GM21423 (cell line): Measurements from ENCODE around the gene ZNRF1.
"Not testable (repeated sequence)": the region's sequence is repeated elsewhere in the genome, so short reads cannot be mapped to it uniquely, and the experiment has no call there.

Experiments
- ATAC-seq: cut with Tn5 transposase; IDR thresholded peaks from one replicate; pipeline ENCODE4 v1.9.1; 2021; ENCODE audit warnings: mild to moderate bottlenecking, moderate library complexity; ENCODE audit not compliant: unreplicated experiment

Gene ZNRF1

DNA sequence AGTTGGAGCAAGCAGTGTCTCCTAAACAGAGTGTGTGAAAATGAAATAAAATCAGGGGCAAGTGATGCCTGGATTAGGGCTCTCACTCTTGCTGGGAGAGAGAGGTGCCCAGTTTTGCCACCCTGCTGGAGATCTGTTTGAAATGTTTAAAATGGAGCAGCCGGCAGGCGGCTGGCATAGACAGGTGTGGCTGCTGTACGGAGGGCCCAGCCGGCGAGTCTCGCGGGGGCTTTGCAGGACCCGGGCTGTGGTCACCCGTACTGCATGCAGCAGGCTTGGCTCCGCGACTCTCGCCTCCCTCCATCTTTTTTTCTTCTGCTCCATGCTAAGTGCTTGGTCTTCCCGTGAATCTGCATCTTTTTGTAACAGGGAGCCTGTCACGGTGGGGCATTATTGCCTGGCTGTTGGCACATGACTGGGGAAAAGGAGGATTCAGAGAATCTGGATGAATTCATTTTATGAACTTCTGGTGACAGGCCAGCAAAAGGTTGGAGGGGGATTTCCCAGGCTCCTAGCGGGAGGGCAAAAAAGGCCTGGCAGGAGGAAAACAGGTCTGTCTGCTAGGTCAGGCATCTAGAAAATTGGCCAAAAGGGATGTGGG lies 1.8 kb downstream of the ZNRF1 start:
- ATAC-seq: no peak

DNA sequence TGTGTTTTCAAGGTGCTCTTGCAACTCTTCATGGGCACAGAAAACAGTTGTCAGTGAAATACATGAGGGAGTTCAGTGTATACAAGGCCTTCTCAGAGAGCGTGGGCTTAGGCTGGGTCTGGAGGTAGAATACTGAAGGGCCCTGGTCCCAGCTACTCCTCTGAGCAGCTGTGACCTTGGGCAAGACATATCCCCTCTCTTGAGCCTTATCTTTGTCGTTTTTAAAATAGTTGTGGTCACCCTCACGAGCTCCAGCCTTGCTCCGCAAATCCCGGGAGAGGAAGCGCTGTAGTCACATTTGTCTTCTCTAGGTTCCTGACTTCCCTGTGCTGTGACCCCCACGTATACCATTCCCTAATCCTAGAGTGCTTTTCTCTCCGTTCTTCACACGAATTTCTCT lies 3.6 kb downstream of the ZNRF1 start:
- ATAC-seq: no peak

DNA sequence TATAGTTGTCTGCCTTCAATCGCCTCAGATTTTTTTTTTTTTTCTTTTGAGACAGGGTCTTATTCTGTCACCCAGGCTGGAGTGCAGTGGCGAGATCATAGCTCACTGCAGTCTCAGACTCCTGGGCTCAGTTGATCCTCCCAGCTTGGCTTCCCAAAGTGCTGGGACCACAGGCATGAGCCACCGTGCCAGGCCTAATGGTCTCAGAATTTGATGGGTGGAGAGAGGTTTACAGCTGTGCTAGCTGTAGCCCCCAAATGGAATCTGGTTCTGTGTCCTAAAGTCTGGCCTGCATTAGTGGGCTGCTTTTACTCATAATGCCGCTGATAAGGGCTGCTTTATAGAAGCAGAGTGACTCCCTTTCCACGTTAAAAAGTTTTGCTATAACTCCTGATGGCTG lies 5.1 kb downstream of the ZNRF1 start:
- no peak for ATAC-seq

DNA sequence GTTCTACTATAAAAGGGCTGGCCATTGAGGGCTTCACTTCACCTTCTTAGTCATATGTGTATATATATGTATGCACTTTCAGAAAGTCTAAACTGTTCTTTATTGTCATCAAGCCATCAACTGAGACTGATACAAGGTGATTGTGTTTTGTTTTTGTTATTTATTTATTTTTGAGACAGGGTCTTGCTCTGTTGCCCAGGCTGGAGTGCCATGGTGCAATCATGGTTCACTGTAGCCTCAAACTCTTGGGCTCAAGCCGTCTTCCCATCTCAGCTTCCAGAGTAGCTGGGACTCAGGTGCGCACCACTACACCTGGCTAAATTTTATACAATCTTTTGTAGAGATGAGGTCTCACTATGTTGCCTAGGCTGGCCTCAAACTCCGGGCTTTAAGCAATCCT lies 5.6 kb downstream of the ZNRF1 start:
- ATAC-seq: no peak

DNA sequence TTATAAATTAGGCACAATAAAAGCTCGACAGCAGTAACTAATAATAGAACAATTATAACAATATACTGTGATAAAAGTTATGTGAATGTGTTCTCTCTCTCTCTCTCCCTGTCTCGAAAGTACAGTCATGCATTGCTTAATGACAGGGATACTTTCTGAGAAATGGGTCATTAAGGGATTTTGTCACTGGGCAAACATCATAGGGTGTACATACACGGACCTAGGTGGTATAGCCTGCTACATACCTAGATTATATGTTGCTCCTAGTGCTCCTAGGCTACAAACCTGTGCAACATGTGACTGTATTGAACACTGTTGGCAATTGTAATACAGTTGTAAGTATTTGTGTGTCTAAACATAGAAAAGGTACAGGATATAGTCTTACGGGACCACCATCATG lies 6.9 kb downstream of the ZNRF1 start:
- ATAC-seq: no peak

DNA sequence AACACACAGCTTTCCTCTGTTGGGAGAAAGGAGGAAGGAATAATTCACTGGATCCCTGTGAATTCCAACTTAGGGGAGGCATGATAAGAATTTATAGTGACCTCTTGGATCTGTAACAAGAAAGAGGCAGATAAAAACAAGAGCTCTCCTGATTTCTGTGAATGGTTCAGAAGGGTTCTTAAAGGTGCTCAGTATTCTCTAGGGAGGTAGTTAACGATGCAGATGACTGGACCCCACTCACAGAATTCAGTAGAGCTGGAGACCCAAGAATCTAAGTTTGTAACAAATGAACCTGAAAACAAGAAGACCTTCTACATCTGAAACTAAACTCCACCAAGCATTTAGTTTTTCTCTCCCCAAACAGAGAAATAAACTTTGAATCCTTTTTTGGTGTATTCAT lies 8.6 kb downstream of the ZNRF1 start:
- no peak for ATAC-seq

DNA sequence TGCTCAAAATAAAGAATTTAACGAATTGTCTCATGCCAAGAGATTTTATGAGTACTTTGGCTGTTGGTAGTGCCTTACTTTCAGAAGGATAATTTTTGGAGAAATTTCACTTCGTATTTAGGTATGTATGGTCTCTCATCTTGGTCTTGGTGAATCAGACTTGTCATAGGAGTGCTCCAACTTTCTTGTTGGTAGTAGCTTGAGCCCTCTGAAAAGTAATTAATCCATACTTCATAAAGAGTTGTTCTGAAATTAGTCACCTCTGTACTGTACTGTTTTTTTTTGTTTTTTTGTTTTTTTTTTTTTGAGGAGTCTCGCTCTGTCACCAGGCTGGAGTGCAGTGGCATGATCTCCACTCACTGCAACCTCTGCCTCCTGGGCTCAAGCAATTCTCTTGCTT lies 11.6 kb downstream of the ZNRF1 start:
- ATAC-seq: no peak

DNA sequence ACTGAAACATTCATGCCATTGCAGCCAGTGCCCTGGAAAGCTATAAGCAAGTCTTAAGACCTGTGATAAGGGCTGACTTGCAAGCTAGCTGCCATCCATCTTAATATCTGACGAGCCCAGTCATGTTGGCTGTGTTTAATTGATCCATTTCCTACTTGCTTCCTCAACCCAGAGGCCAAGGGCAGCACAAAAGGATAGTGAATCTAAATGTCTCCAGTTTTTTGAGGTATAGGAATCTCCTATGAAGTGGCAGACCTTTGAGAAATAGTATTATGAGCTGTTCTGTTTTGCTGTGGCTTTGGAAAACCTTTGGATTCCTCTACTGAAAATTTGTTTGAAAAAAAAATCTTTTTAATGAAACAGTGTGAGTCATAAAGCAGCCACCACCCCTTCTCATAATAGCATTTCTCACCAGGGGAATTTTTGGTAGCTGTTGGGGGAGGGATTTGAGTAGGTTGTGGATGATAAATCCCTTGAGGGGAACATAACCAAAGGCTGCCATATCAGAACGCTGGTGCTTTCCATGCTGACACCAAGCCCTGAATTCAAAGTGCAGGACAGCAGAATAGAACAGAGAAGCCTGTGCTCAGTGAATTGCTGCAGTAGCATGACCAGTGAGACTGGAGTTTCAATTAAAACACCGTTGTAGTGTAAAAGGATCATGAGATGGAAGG lies 12.9 kb downstream of the ZNRF1 start:
- peak; percentile 67 for ATAC-seq

DNA sequence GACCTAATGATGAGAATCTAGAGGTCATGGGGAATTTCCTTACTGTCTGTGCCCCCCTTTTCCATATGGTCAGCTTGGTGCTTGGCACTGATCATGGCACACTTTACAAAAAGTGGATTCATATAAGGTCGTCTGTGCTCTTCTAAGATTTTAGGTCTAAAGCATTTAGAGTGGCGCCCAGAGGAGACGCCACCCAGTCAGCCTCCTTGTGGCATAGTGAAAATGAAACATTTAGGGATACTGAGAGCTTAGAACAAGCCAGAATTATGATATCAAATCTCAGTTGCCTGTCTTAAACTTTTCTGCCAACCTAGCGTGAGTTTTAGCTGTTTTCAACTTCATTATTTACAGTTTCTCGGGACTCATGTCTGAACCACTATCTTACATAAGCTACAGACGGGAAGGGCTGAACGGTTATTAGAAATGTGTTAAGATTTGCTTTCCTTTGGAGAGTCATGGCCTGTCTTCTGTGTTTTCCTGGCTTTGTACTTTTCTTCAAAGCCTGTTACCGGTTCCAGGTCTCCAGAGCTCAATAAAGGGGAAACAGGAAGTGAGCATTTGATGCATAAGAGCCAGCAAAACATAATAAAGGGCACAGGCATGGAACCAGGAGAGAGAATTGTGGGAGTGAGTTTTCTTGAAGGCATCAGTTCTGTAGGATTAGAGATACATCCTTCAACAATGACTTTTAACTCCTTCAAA lies 13.7 kb downstream of the ZNRF1 start:
- peak; percentile 21 for ATAC-seq

DNA sequence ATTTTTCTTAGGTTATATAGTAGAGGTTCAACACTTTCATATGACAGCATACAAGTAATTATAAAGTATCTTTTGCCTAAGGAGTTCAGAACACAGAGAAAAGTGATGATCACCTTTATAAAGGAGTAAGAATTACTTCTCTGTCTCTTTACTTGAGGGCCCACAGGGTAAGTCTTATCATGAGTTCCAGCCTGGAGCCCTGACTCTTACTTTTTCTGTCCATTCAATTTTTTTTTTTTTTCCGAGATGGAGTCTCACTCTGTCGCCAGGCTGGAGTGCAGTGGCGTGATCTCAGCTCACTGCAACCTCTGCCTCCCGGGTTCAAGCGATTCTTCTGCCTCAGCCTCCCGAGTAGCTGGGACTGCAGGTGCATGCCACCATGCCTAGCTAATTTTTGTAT lies 14.3 kb downstream of the ZNRF1 start:
- not testable (repeated sequence) for ATAC-seq

DNA sequence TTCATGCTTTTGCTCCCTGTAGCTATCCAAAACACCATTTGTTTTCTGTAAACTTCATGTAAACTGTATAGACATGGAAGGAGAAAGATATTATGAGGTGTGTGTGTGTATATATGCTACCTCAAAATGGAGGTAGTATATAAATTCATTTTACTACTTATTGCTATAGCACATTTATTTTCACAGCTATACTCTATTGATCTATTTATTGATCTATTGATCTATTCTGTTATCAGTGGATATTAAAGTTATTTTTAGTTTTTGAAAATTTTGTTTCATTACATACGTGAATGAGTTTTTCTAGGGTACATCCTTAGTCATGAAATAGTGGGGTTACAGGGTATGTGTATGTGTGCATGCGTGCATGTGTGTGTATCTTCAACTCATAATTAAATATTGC lies 15.5 kb downstream of the ZNRF1 start:
- ATAC-seq: no peak

DNA sequence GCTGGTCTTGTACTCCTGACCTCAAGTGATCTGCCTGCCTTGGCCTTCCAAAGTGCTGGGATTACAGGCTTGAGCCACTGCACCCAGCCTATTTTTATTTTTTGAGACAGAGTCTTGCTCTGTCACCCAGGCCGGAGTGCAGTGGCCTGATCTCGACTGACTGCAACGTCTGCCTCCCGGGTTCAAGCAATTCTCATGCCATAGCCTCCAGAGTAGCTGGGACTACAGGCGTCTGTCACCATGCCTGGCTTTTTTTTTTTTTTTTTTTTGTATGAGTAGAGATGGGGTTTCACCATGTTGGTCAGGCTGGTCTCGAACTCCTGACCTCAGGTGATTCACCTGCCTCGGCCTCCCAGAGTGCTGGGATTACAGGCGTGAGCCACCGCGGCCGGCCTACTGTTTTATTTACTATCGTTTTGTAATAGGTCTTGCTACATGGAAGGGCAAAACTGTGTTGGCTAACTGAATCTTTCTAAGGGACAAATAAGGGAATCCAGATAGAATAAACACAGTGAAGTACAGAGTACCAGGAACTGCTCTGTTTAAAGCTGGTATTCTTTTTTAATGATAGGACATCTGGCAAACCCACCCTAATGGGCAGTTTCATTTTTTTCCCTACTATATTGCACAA lies 17.7 kb downstream of the ZNRF1 start:
- ATAC-seq: not testable (repeated sequence)

DNA sequence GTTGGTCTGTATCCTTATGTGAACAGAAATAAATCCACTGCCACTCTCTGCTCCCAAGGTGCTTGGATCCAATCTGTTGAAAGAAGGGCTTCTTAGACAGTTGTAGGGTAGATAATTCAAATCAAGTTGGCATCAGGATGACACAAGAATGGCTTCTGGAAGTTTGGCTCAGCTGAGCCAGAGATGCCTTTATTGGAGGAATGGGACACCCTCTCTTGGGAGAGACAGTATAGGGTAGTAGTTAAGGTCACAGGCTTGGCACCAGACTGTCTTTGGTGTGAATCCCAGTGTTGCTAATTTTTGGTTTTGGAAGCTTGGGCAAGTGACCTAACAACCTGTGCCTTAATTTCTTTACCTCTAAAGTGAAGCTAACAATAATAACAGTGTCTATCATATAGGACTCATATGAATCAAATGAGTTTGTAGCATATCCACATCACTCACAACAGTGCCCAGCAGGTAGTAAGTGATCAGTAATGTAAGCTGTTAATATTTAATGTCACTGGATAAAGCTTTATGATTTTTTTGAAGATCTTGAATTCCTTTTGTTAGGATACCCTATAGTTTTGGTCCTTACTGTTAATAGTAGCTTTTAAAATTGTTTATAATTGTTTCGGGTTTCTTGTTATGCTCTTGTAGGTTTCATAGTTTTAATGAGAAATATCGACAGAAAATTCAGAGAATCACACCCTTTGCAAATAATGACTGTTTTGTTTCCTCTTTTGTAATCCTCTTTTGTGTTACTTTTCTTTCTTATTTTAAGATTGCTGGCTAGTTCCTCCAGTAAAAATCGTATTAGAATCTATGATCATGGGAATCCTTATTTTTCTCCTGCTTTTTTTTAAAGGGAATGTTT lies 19.1 kb downstream of the ZNRF1 start:
- no peak for ATAC-seq

DNA sequence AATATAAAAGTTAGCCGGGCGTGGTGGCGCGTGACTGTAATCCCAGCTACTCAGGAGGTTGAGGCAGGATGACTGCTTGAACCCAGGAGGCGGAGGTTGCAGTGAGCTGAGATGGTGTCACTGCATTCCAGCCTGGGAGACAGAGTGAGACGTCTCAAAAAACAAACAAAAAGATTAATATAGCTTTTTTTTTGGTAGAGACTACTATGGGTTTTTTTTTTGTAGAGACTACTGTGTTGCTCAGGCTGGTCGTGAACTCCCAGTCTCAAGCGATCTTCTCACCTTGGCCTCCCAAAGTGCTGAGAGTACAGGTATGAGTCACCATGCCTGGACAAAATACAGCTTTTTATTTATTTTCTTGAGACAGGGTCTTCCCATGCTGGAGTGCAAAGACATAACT lies 20.2 kb downstream of the ZNRF1 start:
- no peak for ATAC-seq

DNA sequence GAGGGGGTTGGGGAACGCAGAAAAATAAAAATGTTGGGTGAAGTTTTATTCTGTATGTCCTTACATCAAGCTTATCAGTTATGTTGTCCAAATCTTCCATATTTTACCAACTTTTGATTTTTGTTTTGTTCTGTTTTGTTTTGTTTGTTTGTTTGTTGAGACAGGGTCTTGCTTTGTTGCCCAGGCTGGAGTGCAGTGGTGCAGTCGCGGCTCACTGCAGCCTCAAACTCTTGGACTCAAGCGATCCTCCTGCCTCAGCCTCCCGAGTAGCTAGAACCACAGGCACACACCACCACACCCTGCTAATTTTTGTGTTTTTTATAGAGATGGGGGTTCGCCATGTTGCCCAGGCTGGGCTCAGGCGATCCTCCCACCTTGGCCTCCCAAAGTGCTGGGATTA lies 20.8 kb downstream of the ZNRF1 start:
- no peak for ATAC-seq

DNA sequence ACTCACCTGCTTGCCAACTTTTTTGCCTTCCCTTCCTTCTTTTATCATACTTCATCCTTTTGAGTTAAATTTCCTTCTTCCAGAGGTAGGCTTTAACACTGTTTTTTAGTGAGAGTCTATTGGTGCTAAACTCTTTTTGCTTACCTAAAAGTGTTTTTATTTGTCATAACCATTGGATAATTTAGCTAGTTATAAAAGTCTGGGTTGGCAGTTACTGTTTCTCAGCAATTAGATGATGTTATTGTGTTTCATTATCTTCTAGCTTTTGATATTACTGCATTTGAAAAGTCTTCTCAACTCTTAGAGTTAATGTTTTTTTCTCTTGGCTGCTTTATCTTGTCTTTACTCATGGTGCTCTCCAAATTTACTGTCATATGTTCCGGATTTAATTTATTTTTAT lies 22.6 kb downstream of the ZNRF1 start:
- ATAC-seq: no peak

DNA sequence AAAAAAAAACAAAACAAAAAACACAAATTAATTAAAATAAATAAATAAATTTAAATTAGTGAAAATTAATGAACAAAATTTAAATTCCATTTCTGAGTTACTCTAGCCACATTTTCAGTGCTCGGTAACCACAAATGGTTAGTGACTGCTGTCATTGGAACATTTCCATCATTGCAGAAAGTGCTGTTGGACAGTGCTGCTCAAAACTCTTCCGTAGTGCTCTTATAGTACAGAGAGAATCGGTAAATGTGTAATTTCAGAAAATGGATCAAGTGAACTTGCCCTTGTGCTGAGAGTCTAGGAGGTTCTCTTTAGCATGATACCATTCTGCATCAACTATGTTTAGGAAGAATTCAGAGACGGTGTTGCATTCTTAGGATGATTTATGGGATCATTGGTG lies 23.7 kb downstream of the ZNRF1 start:
- ATAC-seq: no peak

DNA sequence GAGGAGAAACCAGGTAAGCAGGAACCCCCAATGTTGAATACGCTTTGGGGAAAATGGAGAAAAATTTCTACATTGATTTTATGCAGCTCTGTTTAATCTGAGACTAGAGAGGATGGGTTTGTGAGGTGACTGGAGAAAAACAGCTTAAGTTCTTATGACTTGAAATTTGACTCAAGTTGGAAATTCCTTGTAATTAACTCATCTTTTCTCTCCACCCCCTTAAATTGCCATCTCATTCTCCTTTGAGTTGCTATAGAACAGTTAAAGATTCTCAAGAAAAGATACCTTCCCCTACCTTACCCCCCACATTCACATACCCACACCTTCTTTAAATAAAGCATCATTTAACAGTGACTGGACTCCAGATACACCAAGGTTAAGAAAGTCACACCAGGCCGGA lies 24.2 kb downstream of the ZNRF1 start:
- no peak for ATAC-seq

DNA sequence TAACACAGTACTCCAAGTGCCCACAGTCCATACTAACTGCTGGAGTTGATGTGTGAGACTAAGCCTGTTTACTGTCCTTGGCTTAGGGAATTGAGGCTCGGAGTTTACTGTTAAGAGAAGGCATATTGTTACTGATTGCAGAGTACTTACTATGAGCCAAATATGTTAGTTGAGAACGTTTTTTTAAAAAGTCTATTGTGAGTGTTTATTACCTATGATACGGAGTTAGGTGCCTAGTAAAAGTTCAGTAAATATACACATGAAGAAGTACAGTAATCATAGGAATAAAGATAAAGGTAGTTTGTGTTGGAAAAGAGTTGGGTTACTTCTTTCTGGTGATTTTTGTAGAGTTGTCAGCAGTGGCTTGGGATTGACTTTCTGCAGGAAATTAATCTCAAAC lies 25.4 kb downstream of the ZNRF1 start:
- ATAC-seq: no peak

DNA sequence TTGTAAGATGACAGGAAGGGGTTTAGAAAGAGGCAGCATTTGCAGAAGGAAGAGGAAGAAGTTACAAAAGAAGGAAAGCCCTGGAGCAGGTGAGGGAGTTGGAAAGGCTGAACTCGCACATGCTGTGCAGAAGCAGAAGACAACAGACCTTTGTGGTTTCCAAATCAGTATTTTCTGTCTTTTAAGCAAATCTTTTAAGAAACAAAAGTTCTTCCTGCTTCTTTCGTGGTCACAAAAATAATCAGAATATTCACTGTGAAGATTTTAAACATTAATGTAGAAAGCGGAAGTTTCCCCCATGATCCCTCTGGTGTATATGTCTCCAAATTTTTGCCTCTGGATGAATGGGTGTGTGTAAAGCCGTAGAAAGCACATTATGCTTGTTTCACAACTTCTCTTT lies 25.8 kb downstream of the ZNRF1 start:
- ATAC-seq: no peak

DNA sequence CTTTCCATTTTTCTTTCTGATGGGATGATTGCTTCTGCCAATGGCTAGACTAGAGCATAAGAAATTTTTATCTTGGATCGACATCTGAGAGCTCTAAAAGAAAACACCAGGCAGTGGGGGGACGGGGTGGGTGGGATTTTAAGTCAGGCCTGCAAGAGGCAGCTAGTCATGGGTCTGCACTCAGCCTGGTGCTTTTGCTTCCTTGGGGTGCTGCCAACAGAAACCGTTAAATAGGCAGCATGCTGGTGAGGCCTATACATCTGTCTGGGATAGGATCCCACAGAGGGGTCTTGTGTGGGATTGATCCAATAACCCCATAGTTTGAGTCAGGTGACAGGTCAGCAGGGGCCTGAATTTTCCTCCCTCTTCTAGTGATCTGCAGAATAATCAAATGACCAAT lies 26.9 kb downstream of the ZNRF1 start:
- no peak for ATAC-seq
